WI38 (cell line): ENCODE data around the gene BTF3.
A peak's percentile ranks its signal among the peaks of the same experiment; 100 is the strongest.

ENCODE experiments used
- H3K4me3 ChIP-seq: 2 replicates; pipeline ENCODE4 v1.5.1; 2011; ENCODE audit warnings: low read depth, mild to moderate bottlenecking, control low read depth, low read length
- TF ChIP-seq, protein P1 (sequence below): IDR thresholded peaks from 2 replicates; pipeline ENCODE4 v1.5.1; 2012; ENCODE audit warnings: low read depth, mild to moderate bottlenecking, control low read depth, low read length

Gene BTF3

DNA sequence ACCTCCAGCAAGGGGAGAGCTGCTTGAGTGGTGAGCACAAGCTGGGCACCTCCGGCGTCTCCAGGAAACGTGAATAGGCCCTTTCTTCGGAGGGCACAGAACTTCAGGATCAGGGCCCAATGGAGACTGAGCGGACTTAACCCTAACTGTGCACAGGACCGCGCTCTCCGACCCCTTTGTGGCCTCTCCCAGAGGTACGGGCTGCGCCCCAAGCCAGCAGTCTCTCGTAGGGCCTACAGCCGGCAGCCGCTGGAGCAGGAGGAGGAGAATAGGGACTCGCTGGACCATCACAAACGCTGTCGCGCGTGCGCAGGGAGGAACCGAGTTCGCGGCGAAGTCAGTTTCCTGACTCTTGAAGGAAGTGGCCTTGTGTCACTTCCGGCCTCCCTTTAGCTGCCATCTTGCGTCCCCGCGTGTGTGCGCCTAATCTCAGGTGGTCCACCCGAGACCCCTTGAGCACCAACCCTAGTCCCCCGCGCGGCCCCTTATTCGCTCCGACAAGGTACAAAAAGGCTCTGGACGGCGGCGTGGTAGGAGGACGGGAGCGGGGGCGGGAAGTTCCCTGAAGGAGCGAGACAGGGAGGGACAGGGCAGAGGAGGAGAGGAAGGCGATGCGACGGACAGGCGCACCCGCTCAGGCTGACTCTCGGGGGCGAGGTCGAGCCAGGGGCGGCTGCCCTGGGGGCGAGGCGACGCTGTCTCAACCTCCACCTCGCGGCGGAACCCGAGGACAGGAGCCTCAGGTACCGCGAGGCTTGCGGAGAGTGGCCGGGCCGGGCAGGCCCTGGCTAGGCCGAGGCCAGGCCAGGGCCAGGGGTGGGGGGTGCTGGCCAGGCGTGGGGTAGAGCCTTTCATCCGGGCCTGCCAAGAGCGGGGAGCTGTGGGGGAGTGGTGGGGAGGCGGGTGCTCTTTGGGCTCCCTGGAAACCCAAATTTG lies at the start of gene BTF3:
TSS of gene BTF3 (plus strand) at position 386 of the 936 bp plus-strand sequence. CDS start at position 612, 226 bp downstream.
- TF ChIP-seq, protein P1, sequence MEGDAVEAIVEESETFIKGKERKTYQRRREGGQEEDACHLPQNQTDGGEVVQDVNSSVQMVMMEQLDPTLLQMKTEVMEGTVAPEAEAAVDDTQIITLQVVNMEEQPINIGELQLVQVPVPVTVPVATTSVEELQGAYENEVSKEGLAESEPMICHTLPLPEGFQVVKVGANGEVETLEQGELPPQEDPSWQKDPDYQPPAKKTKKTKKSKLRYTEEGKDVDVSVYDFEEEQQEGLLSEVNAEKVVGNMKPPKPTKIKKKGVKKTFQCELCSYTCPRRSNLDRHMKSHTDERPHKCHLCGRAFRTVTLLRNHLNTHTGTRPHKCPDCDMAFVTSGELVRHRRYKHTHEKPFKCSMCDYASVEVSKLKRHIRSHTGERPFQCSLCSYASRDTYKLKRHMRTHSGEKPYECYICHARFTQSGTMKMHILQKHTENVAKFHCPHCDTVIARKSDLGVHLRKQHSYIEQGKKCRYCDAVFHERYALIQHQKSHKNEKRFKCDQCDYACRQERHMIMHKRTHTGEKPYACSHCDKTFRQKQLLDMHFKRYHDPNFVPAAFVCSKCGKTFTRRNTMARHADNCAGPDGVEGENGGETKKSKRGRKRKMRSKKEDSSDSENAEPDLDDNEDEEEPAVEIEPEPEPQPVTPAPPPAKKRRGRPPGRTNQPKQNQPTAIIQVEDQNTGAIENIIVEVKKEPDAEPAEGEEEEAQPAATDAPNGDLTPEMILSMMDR: no peak
- peak within 1 kb of the TSS; percentile 92 for H3K4me3 ChIP-seq

DNA sequence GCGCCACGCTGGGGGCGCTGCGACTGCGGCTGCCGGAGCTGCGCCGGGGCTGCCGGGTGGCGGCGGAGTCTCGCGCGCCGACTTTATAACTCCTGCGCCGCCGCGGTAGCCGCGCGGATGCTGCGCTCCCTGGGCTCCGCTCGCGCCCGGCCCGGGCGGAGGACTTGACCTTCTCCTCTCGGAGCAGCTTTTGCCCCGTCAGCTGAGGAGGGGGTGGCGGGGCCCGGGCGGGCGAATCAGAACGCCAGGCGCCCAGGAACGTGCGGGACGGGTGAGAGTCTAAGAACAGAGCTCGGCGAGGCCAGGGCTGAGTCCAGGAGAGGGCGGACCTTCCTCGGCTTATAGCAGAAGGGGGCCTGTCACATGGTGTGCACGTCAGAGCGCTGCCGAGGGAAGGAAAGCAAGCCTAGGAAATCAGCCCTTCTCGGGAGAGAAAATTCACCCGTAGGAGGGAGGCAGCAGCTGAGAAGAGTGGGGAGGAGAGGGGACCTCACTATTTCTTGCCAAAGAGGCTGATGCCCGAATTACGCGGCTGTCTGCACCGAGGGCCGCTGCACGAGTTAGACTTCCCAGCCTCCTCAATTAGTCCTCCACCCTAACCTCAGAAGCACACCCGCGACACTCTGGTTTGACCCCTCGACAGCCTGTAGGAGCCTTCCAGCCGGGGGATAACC lies 49.6 kb upstream of the BTF3 start, which contains the start of gene FOXD1:
TSS of gene FOXD1 (minus strand) at position 315 of the 674 bp plus-strand sequence. CDS start 415 bp downstream, outside the sequence.
- H3K4me3 ChIP-seq: peak within 1 kb of the TSS; percentile 71
- TF ChIP-seq, protein P1: no peak

DNA sequence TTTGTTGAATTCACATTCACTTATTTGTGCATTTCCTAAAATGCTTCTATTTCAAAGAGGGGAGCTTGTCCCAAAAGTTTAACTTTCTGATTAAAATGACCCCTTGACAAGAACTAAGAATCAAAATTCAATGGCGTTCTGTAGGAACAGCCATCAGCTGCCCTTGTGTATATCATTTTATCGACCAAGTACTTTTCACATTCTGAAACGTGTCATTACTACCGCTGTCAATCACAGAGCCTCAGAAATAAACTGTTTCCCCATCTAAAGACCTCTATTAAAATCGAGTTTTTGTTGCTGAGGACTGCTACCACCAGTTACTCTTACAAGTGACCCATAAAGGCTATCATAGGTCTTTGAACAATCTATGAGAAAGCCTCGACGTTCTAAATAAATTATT lies 48.1 kb upstream of the BTF3 start:
- TF ChIP-seq, protein P1: no peak

DNA sequence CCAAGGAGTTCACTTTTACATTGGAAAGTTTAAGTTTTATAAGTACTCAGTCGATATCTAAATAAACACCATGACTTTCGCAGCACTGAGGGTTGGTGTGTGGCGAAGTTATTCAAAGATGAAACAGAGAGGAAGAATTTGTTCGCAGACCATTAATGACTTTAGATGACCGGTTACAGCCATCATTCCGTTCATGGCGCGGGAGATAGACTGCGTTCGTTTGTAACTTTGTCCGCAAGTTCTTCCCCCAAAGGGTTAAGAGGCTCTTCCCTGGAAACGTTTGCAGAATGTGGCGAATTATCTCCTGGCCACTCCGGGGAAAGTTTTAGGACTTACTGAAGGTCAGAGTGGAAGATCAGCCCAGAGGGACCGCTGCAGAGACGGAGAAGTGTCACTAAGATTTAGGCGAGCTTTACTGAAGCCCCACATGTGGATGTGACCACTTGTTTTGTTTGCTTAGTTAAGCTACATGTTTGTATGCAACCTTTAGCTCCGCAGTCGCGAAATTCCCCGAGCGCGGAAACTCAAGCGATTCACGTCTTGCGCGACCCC lies 47.5 kb upstream of the BTF3 start:
- peak overlapping the region; percentile 70 for H3K4me3 ChIP-seq
- TF ChIP-seq, protein P1: no peak

More for the DNA sequence above, 48.1 kb upstream of the BTF3 start:
- no peak overlapping the region for H3K4me3 ChIP-seq

DNA sequence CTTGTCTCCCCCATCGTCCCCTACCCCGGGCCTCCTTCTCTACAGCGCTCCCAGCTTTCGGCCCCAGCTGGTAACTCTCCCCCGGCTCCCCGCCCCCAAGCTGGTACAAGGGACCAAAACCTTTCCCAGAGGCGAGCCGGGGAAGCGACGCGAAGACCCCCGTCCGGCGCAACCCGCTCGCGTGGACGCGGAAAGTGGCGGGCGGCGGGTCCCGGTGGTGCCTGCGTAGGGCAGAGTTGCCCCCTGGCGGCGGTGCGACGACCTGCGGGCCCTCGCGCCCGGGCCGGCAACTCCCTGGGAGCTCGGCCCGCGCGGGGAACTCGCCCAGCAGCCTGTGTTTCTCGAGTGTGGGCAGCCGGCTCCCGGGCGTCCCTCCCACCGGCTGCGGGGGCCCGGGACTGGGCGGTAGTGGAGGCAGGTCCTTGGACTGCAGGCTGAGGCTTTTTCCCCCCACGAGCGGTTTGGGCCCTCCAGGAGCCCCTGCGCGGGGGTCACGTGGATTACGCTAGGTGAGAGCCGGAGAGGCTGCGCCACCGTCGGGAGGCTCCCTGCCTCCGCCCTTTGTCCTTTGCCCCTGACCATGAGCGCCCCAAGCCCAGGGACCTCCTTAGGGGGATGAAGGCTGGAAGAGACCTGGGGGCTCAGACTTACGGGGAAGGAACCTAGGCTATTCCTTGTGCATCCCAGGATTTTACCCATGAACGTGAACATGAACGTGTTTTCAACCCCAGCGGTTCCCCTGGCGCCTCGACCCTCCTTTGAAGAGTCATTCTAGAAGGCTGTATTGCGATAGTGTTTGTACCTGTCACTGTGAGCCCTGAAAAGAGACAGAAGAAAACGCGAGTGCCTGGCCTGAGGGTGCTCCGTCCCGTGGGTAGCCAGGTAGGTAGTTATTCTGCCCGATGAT lies 46.8 kb upstream of the BTF3 start:
- peak overlapping the region; percentile 70 for H3K4me3 ChIP-seq
- TF ChIP-seq, protein P1: peak; percentile 86

DNA sequence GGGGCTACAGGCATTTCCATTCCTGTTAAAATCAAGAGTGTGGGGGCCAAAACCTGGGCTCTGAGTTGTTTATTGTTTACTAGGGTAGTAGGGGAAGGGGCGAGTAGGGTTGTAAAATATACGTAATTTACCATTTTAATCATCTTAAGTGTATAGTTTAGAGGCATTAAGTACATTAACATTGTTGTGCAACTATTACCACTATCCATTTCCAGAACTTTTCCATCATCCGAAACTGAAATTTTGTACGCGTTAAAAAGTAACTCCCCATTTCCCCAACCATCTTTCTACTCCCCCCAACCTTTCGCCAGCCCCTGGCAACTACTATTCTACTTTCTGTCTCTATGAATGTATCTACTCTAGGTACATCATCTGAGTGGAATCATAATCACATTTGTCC lies 46.0 kb upstream of the BTF3 start:
- no peak overlapping the region for H3K4me3 ChIP-seq
- TF ChIP-seq, protein P1: no peak
